HL-60/S4 treated with retinoic acid at 250 ng/mL for 4 days and 3 days (cell line): ENCODE measurements around the gene APBB1.

Experiments
- in situ Hi-C: fragments of 300-500 bp; cut with MboI; formaldehyde crosslinking; loops from 2 replicates; pipeline ENCODE4 v1.7.0; 2022; ENCODE audit warnings: low sequenced_read_pairs

APBB1 gene

GRCh38 chr11:6353367-6353987, 65.4 kb downstream of the APBB1 start:
- in situ Hi-C loops = no loop called here

GRCh38 chr11:6351782-6352382, 67.0 kb downstream of the APBB1 start:
- in situ Hi-C loops = no loop called here

DNA sequence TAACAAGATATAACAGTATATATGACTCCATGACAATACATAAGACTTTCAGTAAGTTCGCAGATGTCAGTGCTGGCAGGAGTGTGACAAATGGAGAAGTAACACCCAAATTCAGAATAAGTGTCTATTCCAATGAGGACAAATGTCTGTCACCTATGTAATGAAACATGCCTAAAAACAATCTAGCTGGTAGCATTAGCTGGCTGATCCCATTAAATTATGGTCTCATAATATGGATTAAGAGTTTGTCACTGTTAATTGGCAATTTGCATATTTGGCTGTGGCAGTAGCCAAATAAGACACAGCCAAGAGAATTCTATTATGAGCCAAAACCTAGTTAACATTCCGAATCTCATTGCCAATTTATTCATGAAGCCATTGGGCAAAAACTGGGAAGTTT, 68.4 kb downstream of the APBB1 start:
- in situ Hi-C loops = no loop called here

- in situ Hi-C loops = no loop called here
Measured at GRCh38 chr11:6350043-6350442, 68.9 kb downstream of the APBB1 start.

- in situ Hi-C loops = no loop called here
Measured at GRCh38 chr11:6345366-6345765, 73.5 kb downstream of the APBB1 start.
